ENCODE measurements around the gene TIMM44.

The TIMM44 gene, protein sequence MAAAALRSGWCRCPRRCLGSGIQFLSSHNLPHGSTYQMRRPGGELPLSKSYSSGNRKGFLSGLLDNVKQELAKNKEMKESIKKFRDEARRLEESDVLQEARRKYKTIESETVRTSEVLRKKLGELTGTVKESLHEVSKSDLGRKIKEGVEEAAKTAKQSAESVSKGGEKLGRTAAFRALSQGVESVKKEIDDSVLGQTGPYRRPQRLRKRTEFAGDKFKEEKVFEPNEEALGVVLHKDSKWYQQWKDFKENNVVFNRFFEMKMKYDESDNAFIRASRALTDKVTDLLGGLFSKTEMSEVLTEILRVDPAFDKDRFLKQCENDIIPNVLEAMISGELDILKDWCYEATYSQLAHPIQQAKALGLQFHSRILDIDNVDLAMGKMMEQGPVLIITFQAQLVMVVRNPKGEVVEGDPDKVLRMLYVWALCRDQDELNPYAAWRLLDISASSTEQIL

DNA sequence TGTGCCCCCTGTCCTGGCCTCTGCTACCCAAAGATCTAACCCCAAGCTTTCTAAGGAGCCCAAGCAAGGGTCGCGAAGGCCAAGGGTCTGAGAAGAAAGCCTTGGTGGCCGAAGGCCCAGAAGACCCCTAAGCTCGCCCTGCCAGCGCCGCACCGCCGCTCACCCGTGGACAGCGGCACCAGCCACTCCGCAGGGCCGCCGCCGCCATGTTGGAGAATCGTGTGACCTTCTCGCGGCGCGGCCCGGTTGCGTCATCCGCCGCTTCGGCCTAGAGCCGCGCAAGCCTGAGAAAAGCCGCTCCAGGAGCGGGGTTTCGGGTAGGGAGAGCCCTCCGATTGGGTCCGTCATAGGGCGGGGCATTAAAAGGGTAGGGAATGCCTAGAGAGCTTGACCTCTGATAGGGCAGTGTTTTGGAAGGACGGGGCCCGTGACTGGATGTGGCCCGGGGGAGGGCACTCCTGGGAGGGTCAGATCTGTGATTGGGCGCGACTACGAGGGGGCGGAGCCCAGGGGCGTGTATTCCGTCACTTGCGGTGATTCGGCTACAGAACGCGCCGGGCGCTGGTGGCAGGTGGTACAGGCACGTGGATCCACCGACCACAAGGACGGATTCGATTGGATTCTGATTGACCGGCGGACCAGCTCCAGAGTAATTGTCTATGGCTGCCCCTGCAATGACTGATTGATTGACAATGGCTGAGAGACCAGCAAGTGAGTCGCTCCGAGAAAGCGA lies at the start of gene TIMM44:
TIMM44 (minus strand) TSS at position 223 of the 733 bp plus-strand sequence; CDS start at position 208, 15 bp downstream.
- TF ChIP-seq, protein P1, sequence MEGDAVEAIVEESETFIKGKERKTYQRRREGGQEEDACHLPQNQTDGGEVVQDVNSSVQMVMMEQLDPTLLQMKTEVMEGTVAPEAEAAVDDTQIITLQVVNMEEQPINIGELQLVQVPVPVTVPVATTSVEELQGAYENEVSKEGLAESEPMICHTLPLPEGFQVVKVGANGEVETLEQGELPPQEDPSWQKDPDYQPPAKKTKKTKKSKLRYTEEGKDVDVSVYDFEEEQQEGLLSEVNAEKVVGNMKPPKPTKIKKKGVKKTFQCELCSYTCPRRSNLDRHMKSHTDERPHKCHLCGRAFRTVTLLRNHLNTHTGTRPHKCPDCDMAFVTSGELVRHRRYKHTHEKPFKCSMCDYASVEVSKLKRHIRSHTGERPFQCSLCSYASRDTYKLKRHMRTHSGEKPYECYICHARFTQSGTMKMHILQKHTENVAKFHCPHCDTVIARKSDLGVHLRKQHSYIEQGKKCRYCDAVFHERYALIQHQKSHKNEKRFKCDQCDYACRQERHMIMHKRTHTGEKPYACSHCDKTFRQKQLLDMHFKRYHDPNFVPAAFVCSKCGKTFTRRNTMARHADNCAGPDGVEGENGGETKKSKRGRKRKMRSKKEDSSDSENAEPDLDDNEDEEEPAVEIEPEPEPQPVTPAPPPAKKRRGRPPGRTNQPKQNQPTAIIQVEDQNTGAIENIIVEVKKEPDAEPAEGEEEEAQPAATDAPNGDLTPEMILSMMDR (conservative IDR thresholded peaks at IDR 0.05; ENCODE audit: control insufficient read depth, insufficient read depth, low read depth, low read length), result no peak
- peak within 1 kb of the TSS; percentile 93 for H3K4me3 ChIP-seq (ENCODE audit: control insufficient read depth, low read depth, low read length)
- peak; percentile 99 for DNase-seq (ENCODE audit: low read depth)

DNA sequence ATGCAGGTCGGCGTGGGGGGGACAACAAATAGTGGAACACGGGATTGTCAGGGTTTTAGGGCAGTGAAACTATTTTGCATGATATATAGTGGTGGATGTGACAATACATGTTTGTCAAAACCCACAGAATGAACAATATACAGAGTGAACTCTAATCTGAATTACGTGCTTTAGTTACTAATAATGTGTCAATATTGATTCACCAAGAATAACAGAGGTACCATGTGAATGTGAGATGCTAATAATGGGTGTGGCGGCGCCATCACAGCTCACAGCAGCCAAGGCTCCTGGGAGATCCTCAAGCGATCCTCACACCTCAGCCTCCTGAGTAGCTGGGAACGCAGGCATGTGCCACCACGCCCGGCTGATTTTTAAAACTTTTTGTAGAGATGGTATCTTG lies 49.1 kb upstream of the TIMM44 start:
- DNase-seq (ENCODE audit: low read depth), result no peak
- TF ChIP-seq, protein P1 (conservative IDR thresholded peaks at IDR 0.05; ENCODE audit: control insufficient read depth, insufficient read depth, low read depth, low read length), result no peak
- H3K4me3 ChIP-seq (ENCODE audit: control insufficient read depth, low read depth, low read length), result no peak overlapping the region

DNA sequence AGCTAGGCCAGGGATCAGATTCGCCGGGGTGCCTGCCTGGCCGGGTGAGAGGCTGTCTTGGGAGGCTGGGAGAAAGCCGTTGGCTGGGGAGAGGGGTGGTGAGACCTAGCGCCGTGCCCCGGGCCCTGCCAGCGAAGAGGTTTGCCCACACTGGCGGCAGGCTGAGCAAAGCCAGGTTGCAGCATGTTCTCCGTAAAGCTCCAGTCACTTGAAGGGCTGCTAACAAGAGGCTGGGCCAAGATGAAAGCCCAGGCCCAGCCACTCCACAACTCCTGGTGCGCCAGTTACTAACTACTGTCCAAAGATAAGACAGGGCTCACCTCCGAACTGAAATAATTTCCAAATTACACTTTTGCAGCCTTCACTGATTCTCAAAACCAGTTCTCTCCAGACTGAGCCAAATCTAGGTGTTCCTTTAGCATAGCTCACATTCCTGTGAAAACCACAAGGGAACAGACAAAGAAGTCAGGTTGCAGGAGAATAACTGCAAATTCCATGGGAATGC lies 45.7 kb upstream of the TIMM44 start:
- TF ChIP-seq, protein P1 (conservative IDR thresholded peaks at IDR 0.05; ENCODE audit: control insufficient read depth, insufficient read depth, low read depth, low read length), result no peak
- DNase-seq (ENCODE audit: low read depth), result no peak
- H3K4me3 ChIP-seq (ENCODE audit: control insufficient read depth, low read depth, low read length), result no peak overlapping the region

DNA sequence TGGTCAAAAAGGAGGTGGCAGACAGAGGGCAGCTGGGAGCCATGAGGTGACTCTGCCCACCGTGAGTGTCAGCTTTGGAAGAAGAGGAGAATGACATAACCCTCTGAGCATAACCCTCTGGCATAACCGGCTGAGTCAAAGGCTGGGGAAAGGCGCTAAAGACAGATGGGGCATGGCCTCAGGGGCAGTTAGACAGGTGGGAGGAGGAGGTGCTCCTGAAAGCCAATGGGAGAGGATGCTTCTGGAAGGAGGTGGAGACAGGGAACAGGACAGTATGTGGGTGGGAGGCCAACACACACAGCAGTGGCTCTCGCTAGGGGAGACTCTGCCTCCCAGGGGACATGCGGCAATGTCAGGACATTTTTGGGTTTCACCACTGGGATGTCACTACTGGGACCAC lies 44.8 kb upstream of the TIMM44 start:
- H3K4me3 ChIP-seq (ENCODE audit: control insufficient read depth, low read depth, low read length), result no peak overlapping the region
- TF ChIP-seq, protein P1 (conservative IDR thresholded peaks at IDR 0.05; ENCODE audit: control insufficient read depth, insufficient read depth, low read depth, low read length), result no peak
- no peak for DNase-seq (ENCODE audit: low read depth)

DNA sequence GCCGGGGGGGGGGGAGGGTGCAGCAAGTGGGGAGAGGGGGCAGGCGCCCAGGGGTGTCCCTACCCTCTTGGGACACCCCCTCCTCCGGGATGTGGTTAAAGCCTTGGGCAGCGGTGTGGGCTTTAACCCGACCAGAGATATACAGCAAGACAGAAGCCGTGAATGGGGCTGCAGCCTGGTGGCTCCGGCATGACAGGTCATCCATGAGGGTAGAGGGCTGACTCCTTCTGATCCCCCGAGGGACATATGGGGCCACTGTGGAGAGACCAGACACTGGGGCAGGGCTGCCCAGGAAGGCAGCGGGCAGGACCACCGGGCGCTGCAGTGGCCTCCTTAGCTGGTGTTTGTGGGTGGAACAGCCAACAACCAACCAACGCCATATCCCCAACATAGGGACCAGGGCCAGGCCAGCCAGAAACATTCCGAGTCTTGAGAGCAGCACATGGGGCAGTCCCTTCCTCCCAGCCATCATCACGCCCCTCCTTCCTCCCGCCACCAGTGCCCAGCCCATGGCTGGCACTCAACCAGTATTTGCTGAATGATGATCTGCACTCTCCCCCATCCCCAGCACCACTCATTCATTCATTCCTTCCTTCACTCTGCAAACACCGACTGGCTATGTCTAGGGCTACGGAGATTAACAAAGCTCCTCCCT lies 43.8 kb upstream of the TIMM44 start:
- no peak overlapping the region for H3K4me3 ChIP-seq (ENCODE audit: control insufficient read depth, low read depth, low read length)
- TF ChIP-seq, protein P1 (conservative IDR thresholded peaks at IDR 0.05; ENCODE audit: control insufficient read depth, insufficient read depth, low read depth, low read length), result no peak
- no peak for DNase-seq (ENCODE audit: low read depth)

DNA sequence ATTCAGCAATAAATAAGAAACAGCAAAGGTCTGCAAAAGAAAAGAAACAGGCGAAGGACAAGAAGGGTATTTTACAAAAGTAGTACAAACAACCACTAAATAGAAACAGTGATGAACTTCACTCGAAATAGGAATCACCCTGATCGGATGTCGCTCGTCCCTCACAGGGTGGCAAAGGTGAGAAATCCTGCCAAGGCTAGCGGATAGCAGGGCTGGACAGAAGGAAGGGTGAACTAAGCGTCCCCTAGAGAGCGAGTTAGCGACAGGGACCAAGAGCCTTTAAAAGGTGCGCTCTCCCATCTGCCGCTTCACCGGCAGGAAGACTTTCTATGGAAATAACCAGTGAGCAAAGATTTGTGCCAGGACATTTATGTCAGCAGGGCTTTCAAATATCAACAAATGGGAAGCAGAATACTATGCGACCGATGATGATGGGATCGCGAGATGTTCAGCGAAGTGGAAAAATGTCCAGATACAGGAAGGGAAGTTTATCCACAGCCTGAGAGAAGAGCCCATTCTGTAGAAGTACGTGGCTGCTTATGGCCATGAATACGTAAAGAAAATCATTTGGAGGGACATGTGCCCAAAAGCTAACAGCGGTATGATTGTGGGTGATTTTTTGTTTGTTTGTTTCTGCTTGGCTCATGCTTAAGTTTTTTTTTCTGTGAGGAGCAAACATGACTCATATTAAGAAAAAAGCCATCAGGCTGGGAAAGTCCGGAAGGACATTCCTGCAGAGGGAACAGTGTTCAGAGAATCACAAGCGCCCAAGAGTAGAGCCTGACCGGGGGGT lies 43.1 kb upstream of the TIMM44 start:
- TF ChIP-seq, protein P1 (conservative IDR thresholded peaks at IDR 0.05; ENCODE audit: control insufficient read depth, insufficient read depth, low read depth, low read length), result no peak
- DNase-seq (ENCODE audit: low read depth), result peak; percentile 76
- no peak overlapping the region for H3K4me3 ChIP-seq (ENCODE audit: control insufficient read depth, low read depth, low read length)
